NOMO-1 treated with dmso at 0.1 percent for 144 hours (cell line): ENCODE measurements around the gene ZNF77.
"Not testable (repeated sequence)": the region's sequence is repeated elsewhere in the genome, so short reads cannot be mapped to it uniquely, and the experiment has no call there.

Source experiments
- DNase-seq: peaks from one replicate; lab custom pipeline; 2025; ENCODE audit not compliant: unreplicated experiment; lab: John Stamatoyannopoulos, UW

Gene ZNF77

GRCh38 chr19:2917275-2918184 lies 27.2 kb downstream of the ZNF77 start:
- no peak for DNase-seq

GRCh38 chr19:2912306-2912705 lies 32.5 kb downstream of the ZNF77 start:
- DNase-seq, result no peak

- no peak for DNase-seq
Observed at GRCh38 chr19:2906631-2907195, 38.1 kb downstream of the ZNF77 start.

- DNase-seq, result no peak
Observed at GRCh38 chr19:2905918-2906519, 38.8 kb downstream of the ZNF77 start.

GRCh38 chr19:2903326-2903725 lies 41.4 kb downstream of the ZNF77 start:
- not testable (repeated sequence) for DNase-seq

GRCh38 chr19:2902590-2903218 lies 42.1 kb downstream of the ZNF77 start:
- no peak for DNase-seq

GRCh38 chr19:2900296-2901252 lies 44.2 kb downstream of the ZNF77 start, which contains the start of gene ZNF57:
ZNF57 (plus strand) TSS chr19:2900928; CDS start chr19:2901046, 118 bp downstream.
- peak; percentile 94 for DNase-seq

- no peak for DNase-seq
Observed at GRCh38 chr19:2896694-2897093, 48.1 kb downstream of the ZNF77 start.

GRCh38 chr19:2890531-2890930 lies 54.2 kb downstream of the ZNF77 start:
- DNase-seq, result not testable (repeated sequence)

GRCh38 chr19:2888731-2889224 lies 56.0 kb downstream of the ZNF77 start:
- DNase-seq, result no peak

- DNase-seq, result no peak
Observed at GRCh38 chr19:2887391-2887914, 57.3 kb downstream of the ZNF77 start.

- DNase-seq, result no peak
Observed at GRCh38 chr19:2885736-2886135, 59.0 kb downstream of the ZNF77 start.

GRCh38 chr19:2883686-2884439 lies 60.9 kb downstream of the ZNF77 start:
- DNase-seq, result no peak
